Osteocyte (in vitro differentiated cells): ENCODE results near the gene BCAT1. TPM values are rescaled to one million over a fixed set of nuclear protein-coding genes. Genes with fewer than 3 reads are reported as not detected.

Source experiments
- DNase-seq: peaks from one replicate; pipeline ENCODE4 v3.0.0; 2021; ENCODE audit warnings: mixed read lengths; ENCODE audit not compliant: unreplicated experiment; ENCODE audit errors: extremely low spot score
- H3K27ac Mint-ChIP-seq: one replicate; pipeline ENCODE4 v1.8.0; 2021; ENCODE audit warnings: mild to moderate bottlenecking, mixed read lengths; ENCODE audit not compliant: unreplicated experiment
- H3K27me3 Mint-ChIP-seq: one replicate; pipeline ENCODE4 v1.8.0; 2021; ENCODE audit warnings: mixed read lengths; ENCODE audit not compliant: unreplicated experiment
- H3K36me3 Mint-ChIP-seq: one replicate; pipeline ENCODE4 v1.8.0; 2021; ENCODE audit warnings: mixed read lengths; ENCODE audit not compliant: unreplicated experiment
- H3K4me1 Mint-ChIP-seq: one replicate; pipeline ENCODE4 v1.8.0; 2021; ENCODE audit warnings: mixed read lengths; ENCODE audit not compliant: unreplicated experiment
- H3K4me3 Mint-ChIP-seq: one replicate; pipeline ENCODE4 v1.8.0; 2021; ENCODE audit warnings: mild to moderate bottlenecking, moderate library complexity, mixed read lengths; ENCODE audit not compliant: unreplicated experiment
- H3K9me3 Mint-ChIP-seq: one replicate; pipeline ENCODE4 v1.8.0; 2021; ENCODE audit warnings: mixed read lengths; ENCODE audit not compliant: unreplicated experiment
- CTCF ChIP-seq: fragments of 200-600 bp; sonication (generic); IDR thresholded peaks from 2 replicates; pipeline ENCODE4 v1.5.0; 2021; ENCODE audit warnings: antibody characterized with exemption, mild to moderate bottlenecking, moderate library complexity
- total RNA-seq: library from RNA; stranded (reverse); gene quantifications from 2 replicates; pipeline ENCODE4 v1.2.1, GENCODE V29; 2021

BCAT1 gene
- total RNA-seq, 1 donor from 2014 or later = 155 TPM

DNA sequence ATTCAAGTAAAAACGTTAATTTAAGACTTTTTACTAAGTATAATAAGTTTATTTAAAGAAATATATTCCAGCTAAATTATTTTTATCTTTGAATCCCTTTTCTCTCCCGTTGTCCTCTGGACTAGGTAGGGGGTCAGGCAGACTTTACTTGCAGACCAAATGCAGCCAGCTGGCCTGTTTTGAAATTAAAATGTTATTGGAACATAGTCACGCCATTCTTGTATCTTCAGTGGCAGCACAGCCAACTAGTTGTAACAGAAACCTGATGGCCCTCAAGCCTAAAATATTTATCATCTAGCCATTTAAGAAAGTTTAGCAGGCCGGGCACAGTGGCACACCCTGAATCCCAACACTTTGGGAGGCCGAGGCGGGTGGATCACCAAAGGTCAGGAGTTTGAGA, 52.7 kb downstream of the BCAT1 start:
- H3K9me3 Mint-ChIP-seq = no peaks in the 10 kb centered on the region

DNA sequence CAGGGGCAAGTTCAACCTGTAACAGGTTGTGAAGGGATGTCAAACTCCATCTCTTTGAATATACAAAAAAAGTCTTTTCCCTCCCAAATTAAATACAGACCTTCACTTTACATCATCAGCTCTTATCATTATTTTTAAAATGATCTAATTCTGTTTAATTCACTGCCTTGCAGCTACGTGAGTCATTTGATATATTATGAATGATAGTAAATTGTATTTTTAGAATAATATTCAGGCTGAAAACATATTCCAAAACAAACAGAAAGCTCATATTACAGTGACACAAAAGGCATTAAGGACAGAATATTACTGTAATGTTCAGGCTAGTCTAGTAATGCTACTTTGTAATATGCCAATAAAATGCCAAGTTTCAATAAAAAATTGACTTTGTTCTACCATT, 53.3 kb downstream of the BCAT1 start:
- DNase-seq = no peak
- Mint-ChIP-seq H3K36me3 (peaks cover 43% of the 10 kb centered on the region), H3K27ac (no peak overlapping the region), H3K4me3 (no peak overlapping the region), H3K27me3 (no peaks in the 10 kb centered on the region), H3K9me3 (no peaks in the 10 kb centered on the region), H3K4me1 (peaks cover 30% of the 10 kb centered on the region)
- no peak for TF ChIP-seq CTCF

More for the DNA sequence above, 52.7 kb downstream of the BCAT1 start:
- H3K4me1 Mint-ChIP-seq = peaks cover 34% of the 10 kb centered on the region
- H3K27me3 Mint-ChIP-seq = no peaks in the 10 kb centered on the region
- no peak for DNase-seq
- peaks cover 38% of the 10 kb centered on the region for H3K36me3 Mint-ChIP-seq
- TF ChIP-seq CTCF = no peak
- no peak overlapping the region for H3K27ac Mint-ChIP-seq
- no peak overlapping the region for H3K4me3 Mint-ChIP-seq

DNA sequence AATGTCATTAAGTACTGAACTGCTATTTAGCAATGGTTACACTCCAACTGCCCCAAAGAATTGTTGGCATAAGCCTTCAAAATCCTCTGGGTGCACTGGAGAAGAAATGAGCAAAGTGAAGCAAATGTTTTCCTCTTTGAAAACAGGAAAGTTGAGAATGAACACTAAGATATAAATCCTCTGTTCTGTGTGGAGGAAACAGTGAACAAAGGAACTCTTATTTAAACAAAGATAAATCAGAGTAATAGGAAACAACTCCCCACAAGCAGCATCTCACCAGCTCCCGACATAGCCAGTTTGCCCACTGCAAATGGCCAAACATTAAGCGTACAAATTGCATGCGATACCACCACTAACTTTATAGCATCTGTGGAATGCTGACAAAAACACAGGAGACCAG, 54.0 kb downstream of the BCAT1 start:
- H3K36me3 Mint-ChIP-seq = peaks cover 43% of the 10 kb centered on the region
- no peaks in the 10 kb centered on the region for H3K9me3 Mint-ChIP-seq
- H3K27ac Mint-ChIP-seq = no peak overlapping the region
- no peak for DNase-seq
- no peak overlapping the region for H3K4me3 Mint-ChIP-seq
- TF ChIP-seq CTCF = no peak
- H3K27me3 Mint-ChIP-seq = no peaks in the 10 kb centered on the region
- peaks cover 27% of the 10 kb centered on the region for H3K4me1 Mint-ChIP-seq

DNA sequence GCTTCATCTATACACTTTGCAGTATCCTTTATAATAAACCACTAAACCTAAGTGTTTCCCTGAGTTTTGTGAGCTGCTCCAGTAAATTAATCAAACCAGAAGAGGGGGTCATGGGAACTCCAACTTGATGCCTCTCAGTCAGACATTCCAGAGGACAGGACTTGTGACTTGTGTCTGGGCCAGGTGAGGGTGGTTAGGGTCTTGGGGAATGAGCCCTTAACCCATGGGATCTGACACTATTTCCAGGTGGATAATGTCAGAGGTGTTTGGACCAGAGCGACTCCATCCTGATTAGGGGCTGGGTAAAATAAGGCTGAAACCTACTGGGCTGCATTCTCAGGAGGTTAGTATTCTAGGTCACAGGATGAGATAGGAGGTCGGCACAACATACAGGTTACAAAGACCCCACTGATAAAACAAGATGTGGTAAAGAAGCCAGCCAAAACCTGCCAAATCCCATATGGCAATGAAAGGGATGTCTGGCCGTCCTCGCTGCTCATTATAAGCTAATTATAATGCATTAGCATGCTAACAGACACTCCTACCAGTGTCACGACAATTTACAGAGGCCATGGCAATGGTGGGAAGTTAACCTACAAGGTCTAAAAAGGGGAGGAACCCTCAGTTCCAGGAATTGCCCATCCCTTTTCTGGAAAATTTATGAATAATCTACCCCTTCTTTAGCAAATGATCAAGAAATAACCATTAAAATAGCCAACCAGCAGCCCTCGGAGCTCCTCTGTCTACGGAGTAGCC, 58.7 kb downstream of the BCAT1 start:
- Mint-ChIP-seq H3K27ac (no peak overlapping the region), H3K4me1 (peaks cover 10% of the 10 kb centered on the region), H3K4me3 (no peak overlapping the region), H3K9me3 (no peaks in the 10 kb centered on the region), H3K36me3 (peaks cover 28% of the 10 kb centered on the region), H3K27me3 (no peaks in the 10 kb centered on the region)
- DNase-seq = peak; percentile 54
- TF ChIP-seq CTCF = no peak

DNA sequence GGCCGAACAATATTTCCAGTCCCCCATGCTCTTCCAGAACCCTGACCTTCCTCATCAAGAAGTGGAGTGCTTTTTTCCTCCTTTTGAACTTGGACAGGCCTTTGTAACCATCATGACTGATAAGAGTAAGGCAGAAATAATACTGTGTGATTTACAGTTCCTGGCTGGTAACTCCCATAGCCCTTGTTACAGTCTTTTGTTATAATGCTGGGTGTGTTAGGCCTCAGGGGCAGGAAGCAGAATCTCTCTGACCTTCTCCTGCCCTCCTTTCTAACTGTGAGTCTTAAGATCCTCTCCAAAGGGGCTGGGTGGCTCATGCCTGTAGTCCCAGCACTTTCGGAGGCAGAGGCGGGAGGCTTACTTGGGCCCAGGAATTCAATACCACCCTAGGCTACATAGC, 59.5 kb downstream of the BCAT1 start:
- Mint-ChIP-seq H3K27ac (peak overlapping the region; percentile 11), H3K4me3 (no peak overlapping the region), H3K36me3 (peaks cover 28% of the 10 kb centered on the region), H3K4me1 (peaks cover 3% of the 10 kb centered on the region), H3K9me3 (no peaks in the 10 kb centered on the region), H3K27me3 (no peaks in the 10 kb centered on the region)
- DNase-seq = no peak
- TF ChIP-seq CTCF = no peak
